Neuron (in vitro differentiated cells): Measurements from ENCODE around the gene SCP2.

Source experiments
- H2AFZ ChIP-seq: one replicate; pipeline ENCODE4 v1.6.1; 2013; ENCODE audit warnings: low read depth, mild to moderate bottlenecking, inconsistent platforms, low read length, moderate library complexity
- H3K27me3 ChIP-seq: one replicate; pipeline ENCODE4 v1.6.1; 2013; ENCODE audit warnings: low read length; ENCODE audit not compliant: insufficient read depth
- H3K36me3 ChIP-seq: one replicate; pipeline ENCODE4 v1.6.1; 2013; ENCODE audit warnings: low read length; ENCODE audit not compliant: insufficient read depth
- H3K4me1 ChIP-seq: one replicate; pipeline ENCODE4 v1.6.1; 2013; ENCODE audit warnings: low read length; ENCODE audit not compliant: insufficient read depth
- H3K4me3 ChIP-seq: 2 replicates; pipeline ENCODE4 v1.5.1; 2013; ENCODE audit warnings: mild to moderate bottlenecking, low read length, moderate library complexity
- H3K9me3 ChIP-seq: one replicate; pipeline ENCODE4 v1.6.1; 2013; ENCODE audit warnings: low read length

The SCP2 gene

DNA sequence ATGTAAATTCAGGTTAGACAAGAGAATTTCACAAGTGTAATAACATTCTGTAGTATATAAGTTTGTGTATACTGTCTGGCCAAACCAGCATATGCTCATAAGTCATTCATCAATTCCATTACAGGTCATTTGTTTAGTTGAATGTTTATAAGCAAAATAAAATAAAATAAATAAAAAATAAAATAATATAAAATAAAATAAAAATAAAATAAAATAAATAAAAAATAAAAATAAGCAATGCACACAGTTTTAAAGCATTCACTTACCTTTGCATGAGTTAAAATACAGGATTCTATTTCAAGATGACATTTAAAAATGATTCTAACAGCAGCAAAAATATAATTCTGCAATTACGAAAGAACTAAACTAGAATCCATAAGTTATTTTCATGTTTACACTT, 144.8 kb downstream of the SCP2 start:
- no peak overlapping the region for H2AFZ ChIP-seq
- peaks cover 2% of the 10 kb centered on the region for H3K4me1 ChIP-seq
- H3K36me3 ChIP-seq = no peaks in the 10 kb centered on the region
- H3K4me3 ChIP-seq = no peak overlapping the region
- no peaks in the 10 kb centered on the region for H3K9me3 ChIP-seq
- H3K27me3 ChIP-seq = peaks cover 17% of the 10 kb centered on the region

DNA sequence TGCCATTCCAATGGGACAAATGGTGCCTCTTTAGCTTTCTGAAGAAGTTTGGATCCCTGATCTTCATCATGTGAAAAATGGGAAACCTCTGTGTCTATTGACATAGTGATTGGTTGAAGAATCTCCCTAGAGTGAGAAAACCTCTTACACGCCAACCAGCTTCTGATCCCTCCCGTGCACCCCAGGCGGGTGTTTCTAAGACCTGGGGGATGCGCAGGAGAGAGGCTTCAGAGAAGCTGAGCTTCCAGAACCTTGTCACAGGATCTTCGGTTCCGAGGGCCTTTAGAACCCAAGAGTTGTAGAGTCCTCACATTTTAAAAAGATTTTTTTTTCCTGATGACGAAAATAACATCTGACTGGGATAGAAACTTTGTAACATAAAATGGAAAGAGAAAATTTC, 146.2 kb downstream of the SCP2 start:
- Histone ChIP-seq H3K36me3 (no peaks in the 10 kb centered on the region), H3K27me3 (peaks cover 8% of the 10 kb centered on the region), H3K4me1 (peaks cover 2% of the 10 kb centered on the region), H3K4me3 (no peak overlapping the region), H3K9me3 (no peaks in the 10 kb centered on the region), H2AFZ (no peak overlapping the region)

DNA sequence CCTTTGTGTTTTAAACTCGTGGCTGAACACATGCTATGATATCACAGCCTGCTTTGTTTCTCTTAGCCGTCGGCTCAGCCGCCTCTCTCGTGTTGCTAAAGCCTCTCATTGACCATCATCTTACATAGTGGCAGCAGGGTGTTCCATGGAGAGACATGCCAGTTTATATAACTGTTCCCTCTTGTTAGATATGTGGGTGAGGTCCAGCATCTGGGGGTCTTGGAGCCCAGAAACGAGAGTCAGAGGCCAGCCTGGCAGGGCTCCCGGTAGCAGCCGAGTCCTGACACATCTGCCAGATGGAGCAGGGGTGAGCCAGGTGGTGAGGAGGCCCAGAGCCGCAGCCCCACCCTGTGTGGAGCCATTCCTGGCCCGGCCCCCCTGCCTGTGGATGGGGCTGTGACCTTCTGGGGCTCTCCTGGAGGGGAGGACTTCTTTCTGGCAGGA, 146.8 kb downstream of the SCP2 start:
- no peak overlapping the region for H2AFZ ChIP-seq
- H3K36me3 ChIP-seq = no peaks in the 10 kb centered on the region
- no peaks in the 10 kb centered on the region for H3K9me3 ChIP-seq
- no peak overlapping the region for H3K4me3 ChIP-seq
- H3K27me3 ChIP-seq = peaks cover 5% of the 10 kb centered on the region
- H3K4me1 ChIP-seq = peaks cover 2% of the 10 kb centered on the region

DNA sequence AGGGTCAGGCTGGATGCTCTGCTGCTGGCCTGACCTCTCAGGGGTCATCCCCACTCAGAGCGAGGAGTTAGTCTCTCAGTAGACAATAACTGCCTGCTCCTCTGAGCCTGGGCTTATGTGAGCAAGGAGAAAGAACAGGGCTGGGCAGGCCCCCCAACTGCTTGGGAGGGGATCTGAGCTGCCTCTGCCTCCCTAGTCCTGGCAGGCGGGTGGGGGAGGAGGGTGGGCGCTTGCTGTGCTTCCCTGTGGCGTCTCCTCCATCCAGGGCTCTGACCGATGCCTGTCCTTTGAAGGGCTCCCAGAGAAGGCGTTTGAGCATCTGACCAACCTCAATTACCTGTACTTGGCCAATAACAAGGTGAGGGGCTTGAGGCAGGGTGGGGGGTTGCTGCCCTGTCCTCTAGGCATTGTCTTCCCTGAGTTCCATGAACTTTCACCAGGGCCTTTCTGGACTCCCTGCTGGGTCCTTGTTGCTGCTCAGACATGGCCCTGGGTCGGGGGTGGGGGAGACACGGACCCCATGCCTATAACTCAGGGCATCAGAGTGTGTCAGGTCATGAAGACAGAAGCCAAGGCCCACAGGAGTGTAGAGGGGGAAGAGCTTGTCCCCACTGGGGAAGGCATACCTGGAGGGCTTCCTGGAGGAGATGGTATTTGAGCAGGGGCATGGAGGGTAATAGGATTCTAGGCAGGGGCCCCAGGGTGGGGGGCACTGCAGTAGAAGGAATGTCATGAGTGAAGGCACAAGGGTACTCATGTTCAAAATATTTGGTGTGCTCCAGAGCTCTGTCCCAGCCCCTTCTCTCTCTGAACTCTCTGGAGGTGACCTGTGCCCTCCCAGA, 147.5 kb downstream of the SCP2 start:
- H3K4me3 ChIP-seq = no peak overlapping the region
- H3K36me3 ChIP-seq = no peaks in the 10 kb centered on the region
- H3K4me1 ChIP-seq = peaks cover 2% of the 10 kb centered on the region

DNA sequence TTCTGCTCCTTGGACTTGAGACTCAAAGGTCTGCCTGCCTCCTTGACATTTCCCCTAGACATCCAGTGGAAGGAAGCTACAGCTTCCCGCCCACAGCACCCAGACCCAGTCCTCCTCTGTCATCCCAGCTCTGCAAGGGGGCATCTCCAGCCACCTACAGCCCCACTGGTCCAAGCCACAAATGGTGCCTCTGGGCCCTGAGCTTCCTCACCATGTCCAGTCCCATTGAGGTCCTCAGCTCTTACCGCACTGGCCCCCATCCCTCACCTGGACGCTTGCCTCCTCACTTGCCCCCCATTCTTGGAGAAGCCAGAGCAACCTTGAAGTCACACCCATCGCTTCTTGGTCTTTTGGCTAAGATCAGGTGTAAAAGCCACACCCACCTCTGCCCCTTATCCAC, 148.1 kb downstream of the SCP2 start:
- no peaks in the 10 kb centered on the region for H3K27me3 ChIP-seq
- H3K4me1 ChIP-seq = peaks cover 2% of the 10 kb centered on the region
- H3K36me3 ChIP-seq = no peaks in the 10 kb centered on the region

More for the DNA sequence above, 147.5 kb downstream of the SCP2 start:
- Histone ChIP-seq H2AFZ (no peak overlapping the region), H3K9me3 (no peaks in the 10 kb centered on the region), H3K27me3 (peaks cover under 1% of the 10 kb centered on the region)

DNA sequence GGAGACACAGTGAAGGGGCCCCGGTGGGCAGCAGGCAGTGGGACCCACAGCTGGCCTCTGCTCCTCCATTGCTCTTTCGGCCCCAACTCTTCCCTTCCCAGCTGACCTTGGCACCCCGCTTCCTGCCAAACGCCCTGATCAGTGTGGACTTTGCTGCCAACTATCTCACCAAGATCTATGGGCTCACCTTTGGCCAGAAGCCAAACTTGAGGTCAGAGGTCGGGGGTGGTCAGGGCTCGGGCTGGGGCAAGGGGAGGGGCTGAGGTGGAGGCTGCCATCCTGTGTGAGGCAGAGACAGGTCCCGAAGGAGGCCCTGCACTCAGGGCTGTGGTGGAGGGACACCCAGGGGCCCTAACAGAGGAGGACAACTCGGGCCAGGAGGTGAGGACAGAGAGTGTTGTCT, 148.7 kb downstream of the SCP2 start:
- H3K4me3 ChIP-seq = no peak overlapping the region
- peaks cover under 1% of the 10 kb centered on the region for H3K27me3 ChIP-seq
- no peaks in the 10 kb centered on the region for H3K36me3 ChIP-seq
- H3K4me1 ChIP-seq = peaks cover 2% of the 10 kb centered on the region
- H2AFZ ChIP-seq = no peak overlapping the region
- H3K9me3 ChIP-seq = no peaks in the 10 kb centered on the region

More for the DNA sequence above, 148.1 kb downstream of the SCP2 start:
- no peak overlapping the region for H2AFZ ChIP-seq
- H3K9me3 ChIP-seq = no peaks in the 10 kb centered on the region
- no peak overlapping the region for H3K4me3 ChIP-seq

DNA sequence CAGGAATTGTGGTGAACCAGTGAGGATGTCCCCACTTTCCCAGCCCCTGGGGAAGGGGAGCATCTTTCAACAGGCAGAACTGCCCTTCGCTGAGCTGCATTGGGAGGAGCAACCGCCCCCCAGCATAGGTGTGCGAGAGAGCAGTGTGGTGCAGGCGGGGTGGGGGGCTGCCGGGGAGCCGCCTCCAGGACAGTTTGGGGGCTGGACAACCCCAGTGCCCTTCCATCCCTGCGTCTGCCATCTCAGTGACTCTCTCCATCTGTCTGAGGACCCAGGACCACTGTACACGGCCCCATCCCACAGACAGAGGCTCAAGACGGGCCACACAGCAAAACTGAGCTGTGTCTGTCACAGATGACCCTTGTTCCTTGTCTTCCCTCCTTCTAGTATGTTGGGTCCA, 149.1 kb downstream of the SCP2 start:
- H3K36me3 ChIP-seq = no peaks in the 10 kb centered on the region
- peaks cover 2% of the 10 kb centered on the region for H3K4me1 ChIP-seq
- H2AFZ ChIP-seq = no peak overlapping the region
- no peak overlapping the region for H3K4me3 ChIP-seq
- peaks cover 3% of the 10 kb centered on the region for H3K27me3 ChIP-seq
- H3K9me3 ChIP-seq = no peaks in the 10 kb centered on the region

DNA sequence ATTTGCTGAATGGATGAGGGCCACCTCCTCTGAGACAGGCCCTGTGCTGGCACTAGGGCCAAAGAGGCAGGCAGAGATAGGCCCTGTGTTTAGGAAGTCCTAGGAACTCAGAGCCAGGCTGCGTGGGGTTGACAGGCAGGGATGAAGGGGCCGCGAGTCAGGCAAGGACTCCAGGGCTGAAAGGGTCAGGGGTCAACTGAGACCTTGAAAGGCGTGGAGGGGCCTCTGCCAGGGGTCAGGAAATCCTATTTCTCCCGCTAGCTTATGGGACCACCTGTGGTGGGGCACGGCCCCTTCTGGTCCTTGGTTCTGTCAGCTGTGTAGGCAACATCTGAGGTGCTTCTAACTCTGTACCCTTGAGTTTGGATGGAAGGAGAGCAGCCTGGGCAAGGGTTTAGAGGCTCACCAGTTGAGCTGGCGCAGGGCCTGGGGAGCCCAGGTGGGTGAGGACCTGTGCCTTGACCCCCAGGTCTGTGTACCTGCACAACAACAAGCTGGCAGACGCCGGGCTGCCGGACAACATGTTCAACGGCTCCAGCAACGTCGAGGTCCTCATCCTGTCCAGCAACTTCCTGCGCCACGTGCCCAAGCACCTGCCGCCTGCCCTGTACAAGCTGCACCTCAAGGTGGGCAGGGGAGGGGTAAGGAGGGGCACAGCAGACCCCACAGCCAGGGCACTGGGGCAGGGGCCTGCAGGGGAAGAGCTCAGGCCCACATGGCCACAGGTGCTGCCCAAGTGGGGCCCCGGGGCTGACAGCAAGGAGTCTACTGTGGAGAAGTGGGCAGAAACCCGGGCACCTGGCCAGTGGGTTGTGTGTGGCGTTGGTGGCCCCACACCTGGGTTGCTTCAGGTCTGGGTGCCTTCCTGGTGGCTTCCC, 149.9 kb downstream of the SCP2 start:
- Histone ChIP-seq H2AFZ (no peak overlapping the region), H3K27me3 (peaks cover 9% of the 10 kb centered on the region), H3K4me3 (no peak overlapping the region), H3K4me1 (peaks cover 2% of the 10 kb centered on the region), H3K9me3 (no peaks in the 10 kb centered on the region), H3K36me3 (no peaks in the 10 kb centered on the region)

DNA sequence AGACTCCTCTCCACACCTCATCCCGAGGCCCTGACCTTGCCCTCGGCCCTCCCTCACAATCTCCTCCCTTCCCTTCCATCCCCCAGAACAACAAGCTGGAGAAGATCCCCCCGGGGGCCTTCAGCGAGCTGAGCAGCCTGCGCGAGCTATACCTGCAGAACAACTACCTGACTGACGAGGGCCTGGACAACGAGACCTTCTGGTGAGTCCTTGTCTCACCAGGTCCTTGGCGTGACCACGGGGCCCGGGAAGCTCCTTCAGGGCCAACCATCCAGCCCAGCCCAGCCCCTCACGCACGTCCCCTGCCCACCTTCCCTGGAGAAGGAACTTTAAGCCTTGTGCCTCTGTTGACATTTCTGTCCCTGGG, 150.5 kb downstream of the SCP2 start:
- Histone ChIP-seq H3K27me3 (peaks cover 12% of the 10 kb centered on the region), H2AFZ (no peak overlapping the region), H3K4me3 (no peak overlapping the region)

DNA sequence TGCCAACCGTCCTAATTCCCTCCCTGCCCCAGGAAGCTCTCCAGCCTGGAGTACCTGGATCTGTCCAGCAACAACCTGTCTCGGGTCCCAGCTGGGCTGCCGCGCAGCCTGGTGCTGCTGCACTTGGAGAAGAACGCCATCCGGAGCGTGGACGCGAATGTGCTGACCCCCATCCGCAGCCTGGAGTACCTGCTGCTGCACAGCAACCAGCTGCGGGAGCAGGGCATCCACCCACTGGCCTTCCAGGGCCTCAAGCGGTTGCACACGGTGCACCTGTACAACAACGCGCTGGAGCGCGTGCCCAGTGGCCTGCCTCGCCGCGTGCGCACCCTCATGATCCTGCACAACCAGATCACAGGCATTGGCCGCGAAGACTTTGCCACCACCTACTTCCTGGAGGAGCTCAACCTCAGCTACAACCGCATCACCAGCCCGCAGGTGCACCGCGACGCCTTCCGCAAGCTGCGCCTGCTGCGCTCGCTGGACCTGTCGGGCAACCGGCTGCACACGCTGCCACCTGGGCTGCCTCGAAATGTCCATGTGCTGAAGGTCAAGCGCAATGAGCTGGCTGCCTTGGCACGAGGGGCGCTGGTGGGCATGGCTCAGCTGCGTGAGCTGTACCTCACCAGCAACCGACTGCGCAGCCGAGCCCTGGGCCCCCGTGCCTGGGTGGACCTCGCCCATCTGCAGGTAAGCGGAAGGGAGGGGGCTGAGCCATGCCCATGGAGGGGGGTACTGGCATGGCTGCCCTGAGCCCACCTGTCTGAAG, 151.4 kb downstream of the SCP2 start:
- no peak overlapping the region for H3K4me3 ChIP-seq
- H3K4me1 ChIP-seq = peaks cover 2% of the 10 kb centered on the region
- no peaks in the 10 kb centered on the region for H3K9me3 ChIP-seq
- H3K27me3 ChIP-seq = peaks cover 18% of the 10 kb centered on the region
- H3K36me3 ChIP-seq = no peaks in the 10 kb centered on the region
- no peak overlapping the region for H2AFZ ChIP-seq

More for the DNA sequence above, 150.5 kb downstream of the SCP2 start:
- no peaks in the 10 kb centered on the region for H3K36me3 ChIP-seq
- no peaks in the 10 kb centered on the region for H3K9me3 ChIP-seq
- H3K4me1 ChIP-seq = peaks cover 2% of the 10 kb centered on the region

DNA sequence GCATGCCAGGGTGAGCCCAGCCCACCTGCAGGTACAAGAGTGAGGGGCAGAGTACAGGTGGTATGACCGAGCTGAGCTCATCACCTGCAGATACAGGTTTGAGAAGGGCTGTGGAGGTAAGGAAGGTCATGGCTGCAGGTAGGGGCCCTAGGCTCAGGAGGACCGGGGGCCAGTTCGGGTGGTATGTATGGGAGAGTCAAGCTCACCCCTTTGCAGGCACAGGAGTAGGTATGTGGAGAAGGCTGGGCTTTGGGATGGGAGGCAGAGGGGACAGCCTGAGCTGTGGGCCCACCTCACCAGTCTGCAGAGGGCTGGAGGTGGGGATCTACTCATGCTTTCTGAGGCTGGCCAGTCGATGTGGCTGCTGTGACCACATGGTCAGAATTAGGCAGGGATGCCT, 152.2 kb downstream of the SCP2 start:
- Histone ChIP-seq H3K36me3 (no peaks in the 10 kb centered on the region), H2AFZ (no peak overlapping the region), H3K27me3 (peaks cover 18% of the 10 kb centered on the region), H3K9me3 (no peaks in the 10 kb centered on the region), H3K4me1 (peaks cover 2% of the 10 kb centered on the region), H3K4me3 (no peak overlapping the region)

DNA sequence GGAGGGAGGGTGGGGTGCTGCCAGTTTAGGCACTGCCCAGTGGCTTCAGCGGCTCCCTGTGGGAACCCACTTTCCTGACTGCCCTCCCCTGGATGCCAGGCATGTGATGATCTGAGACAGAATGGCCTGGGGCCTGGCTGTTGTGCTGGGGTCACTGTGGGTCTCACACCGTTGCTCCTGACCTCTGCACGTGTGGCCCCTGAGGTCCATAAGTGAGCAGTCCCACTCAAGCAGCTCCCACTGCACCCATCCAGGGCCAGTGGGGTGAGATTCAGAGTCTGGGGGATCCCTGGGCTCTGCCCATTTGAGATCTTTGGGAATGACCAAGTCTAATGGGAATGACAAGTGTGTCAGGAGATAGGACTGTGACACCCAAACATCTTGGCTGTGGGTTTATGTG, 153.0 kb downstream of the SCP2 start:
- Histone ChIP-seq H3K27me3 (peaks cover 18% of the 10 kb centered on the region), H3K36me3 (no peaks in the 10 kb centered on the region), H3K4me1 (peaks cover 2% of the 10 kb centered on the region), H2AFZ (no peak overlapping the region), H3K4me3 (no peak overlapping the region), H3K9me3 (no peaks in the 10 kb centered on the region)

DNA sequence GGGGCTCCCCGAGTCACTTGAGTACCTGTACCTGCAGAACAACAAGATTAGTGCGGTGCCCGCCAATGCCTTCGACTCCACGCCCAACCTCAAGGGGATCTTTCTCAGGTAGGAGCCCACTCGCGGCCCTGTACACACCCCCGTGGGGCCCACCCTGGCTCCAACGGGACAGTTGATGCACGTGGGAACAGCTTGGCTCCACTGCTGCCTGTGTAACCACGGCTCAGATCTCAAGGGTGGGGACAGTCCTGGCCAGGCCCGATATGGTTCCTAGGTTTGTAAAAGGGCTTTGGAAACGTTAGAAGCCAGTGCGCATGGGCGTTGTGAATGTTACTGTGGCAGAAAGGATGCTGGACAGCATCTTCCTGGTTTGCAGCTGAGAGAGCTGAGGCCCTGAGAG, 153.7 kb downstream of the SCP2 start:
- Histone ChIP-seq H3K4me1 (peaks cover 2% of the 10 kb centered on the region), H2AFZ (no peak overlapping the region), H3K9me3 (no peaks in the 10 kb centered on the region), H3K36me3 (no peaks in the 10 kb centered on the region), H3K4me3 (no peak overlapping the region), H3K27me3 (peaks cover 18% of the 10 kb centered on the region)
